GM18505 (cell line): ENCODE data around the gene OLAH.
"Not testable (repeated sequence)": the region's sequence is repeated elsewhere in the genome, so short reads cannot be mapped to it uniquely, and the experiment has no call there.

Experiments used
- ATAC-seq: cut with Tn5 transposase; IDR thresholded peaks from one replicate; pipeline ENCODE4 v1.9.1; 2021; ENCODE audit not compliant: unreplicated experiment
- POLR2A ChIP-seq: IDR thresholded peaks from 4 replicates; pipeline ENCODE4 v1.6.1; 2011; ENCODE audit warnings: borderline replicate concordance; ENCODE audit not compliant: insufficient read depth, insufficient read length; ENCODE audit errors: extremely low read depth

OLAH gene

DNA sequence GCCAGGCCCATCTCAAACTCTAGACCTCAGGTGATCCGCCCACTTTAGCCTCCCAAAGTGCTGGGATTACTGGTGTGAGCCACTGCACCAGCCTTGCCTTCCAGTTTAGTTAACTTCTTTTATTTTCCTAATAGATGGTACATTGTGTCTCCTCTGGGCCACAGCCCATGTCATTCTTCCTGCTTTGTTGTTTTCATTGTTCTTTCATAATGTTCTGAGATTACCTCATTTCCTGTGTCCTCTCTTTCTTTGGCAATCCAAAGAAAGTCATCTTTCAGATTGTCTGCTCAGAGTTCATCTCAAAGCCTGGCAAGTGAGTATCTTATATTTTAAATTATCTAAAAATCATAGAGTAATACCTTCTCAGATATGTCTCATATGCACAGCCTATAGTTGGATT lies at the start of gene OLAH:
Gene OLAH (plus strand): TSS at position 270 of the 400 bp plus-strand sequence. CDS start 3,346 bp downstream, outside the sequence.
- no peak for TF ChIP-seq POLR2A
- no peak for ATAC-seq

DNA sequence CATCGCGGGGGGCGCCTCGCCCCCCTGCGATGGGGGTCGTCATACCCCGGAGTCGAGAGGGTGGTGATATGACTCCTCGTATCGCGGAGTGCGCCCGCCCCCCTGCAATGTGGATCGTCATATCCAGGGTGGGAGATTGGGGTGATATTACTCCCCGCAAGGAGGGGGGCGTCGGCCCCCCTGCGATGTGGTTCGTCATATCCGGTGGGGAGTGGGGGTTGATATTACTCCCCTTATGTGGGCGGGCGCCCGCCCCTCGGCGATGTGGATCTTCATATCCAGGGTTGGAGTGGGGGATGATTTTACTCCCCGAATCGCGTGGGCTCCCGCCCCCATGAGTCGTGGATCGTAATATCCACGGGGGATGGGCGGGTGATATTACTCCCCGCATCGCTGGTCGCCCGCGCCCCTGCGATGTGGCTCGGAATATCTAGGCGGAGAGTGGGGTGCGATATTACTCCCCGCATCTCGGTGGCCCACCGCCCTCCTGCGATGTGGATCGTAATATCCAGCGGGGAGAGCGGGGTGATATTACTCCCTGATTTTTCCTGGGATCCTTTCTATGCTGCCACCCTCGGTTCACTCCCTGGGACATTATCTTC lies 47.7 kb upstream of the OLAH start:
- no peak for TF ChIP-seq POLR2A
- no peak for ATAC-seq

DNA sequence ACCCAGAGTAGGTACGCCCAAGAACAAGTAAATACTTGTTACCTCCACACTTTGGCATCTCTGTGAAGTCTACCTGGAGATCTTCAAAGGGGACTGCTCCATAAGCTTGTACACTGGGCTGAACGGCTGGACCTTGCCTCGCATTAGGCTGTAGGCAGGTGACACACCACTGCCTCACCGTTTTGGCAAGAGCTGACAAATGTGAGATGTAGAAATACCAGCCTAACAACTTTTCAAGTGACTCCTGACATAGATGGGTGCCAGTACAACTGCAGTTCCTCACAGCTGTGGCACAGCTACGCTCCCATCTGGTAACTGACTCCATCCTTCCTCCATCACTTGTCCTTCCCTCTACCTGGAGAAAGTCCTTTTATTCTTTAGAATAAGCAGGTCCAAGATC lies 30.2 kb upstream of the OLAH start:
- ATAC-seq, result not testable (repeated sequence)

- no peak for ATAC-seq
- no peak for TF ChIP-seq POLR2A
Measured at GRCh38 chr10:15015451-15015850, 28.3 kb upstream of the OLAH start.

- ATAC-seq, result not testable (repeated sequence)
Measured at GRCh38 chr10:15020966-15021365, 22.8 kb upstream of the OLAH start.

DNA sequence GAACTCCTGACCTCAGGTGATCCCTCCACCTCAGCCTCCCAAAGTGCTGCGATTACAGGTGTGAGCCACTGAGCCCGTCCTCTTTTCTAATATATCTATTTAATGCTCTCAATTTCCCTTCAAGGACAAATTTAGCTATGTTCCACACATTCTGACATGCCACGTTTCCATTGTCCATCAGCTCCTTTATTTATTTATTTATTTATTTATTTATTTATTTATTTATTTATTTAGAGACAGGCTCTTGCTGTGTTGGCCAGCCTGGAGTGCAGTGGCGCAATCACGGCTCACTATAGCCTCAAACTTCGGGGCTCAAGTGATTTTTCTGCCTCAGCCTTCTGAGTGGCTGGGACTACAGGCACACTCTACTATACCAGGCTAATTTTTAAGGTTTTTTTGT lies 20.7 kb upstream of the OLAH start:
- not testable (repeated sequence) for ATAC-seq

- not testable (repeated sequence) for ATAC-seq
Measured at GRCh38 chr10:15024017-15025004, 19.4 kb upstream of the OLAH start.

DNA sequence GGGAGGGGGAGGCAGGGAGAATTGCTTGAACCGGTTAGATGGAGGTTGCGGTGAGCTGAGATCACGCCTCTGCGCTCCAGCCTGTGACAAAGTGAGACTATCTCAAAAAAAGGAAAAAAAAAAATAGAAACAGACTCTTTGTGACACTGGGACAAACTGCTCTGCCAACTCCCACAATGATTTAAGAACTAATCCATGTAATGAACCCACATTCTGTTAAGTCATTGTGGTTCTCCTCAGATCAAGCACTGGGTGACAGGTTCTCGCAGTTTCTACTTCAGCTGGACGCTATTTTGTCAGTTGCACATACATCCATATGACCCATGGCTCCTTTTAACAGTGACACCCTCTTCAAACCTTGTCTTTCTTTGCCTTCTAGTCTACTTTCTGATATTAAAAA lies 18.7 kb upstream of the OLAH start:
- not testable (repeated sequence) for ATAC-seq

DNA sequence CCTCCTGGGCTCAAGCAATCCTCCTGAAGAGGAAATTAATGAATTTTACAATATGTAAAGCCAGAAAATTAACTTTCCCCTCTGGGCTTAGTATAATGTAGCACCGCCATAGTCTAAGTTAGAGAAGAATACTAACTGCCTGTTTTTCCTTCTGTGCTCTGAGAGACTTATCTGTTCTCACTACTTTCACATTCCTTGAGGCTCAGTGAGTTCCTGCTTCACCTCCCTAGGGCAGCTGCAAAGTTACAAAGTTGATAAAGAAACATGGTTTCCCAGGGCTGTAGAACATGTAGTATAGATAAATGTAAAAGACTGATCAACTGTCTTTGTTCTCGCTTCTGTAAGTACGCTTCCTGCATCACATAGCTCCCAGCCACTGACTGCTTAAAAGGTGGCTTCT lies 16.0 kb upstream of the OLAH start:
- no peak for TF ChIP-seq POLR2A
- no peak for ATAC-seq

DNA sequence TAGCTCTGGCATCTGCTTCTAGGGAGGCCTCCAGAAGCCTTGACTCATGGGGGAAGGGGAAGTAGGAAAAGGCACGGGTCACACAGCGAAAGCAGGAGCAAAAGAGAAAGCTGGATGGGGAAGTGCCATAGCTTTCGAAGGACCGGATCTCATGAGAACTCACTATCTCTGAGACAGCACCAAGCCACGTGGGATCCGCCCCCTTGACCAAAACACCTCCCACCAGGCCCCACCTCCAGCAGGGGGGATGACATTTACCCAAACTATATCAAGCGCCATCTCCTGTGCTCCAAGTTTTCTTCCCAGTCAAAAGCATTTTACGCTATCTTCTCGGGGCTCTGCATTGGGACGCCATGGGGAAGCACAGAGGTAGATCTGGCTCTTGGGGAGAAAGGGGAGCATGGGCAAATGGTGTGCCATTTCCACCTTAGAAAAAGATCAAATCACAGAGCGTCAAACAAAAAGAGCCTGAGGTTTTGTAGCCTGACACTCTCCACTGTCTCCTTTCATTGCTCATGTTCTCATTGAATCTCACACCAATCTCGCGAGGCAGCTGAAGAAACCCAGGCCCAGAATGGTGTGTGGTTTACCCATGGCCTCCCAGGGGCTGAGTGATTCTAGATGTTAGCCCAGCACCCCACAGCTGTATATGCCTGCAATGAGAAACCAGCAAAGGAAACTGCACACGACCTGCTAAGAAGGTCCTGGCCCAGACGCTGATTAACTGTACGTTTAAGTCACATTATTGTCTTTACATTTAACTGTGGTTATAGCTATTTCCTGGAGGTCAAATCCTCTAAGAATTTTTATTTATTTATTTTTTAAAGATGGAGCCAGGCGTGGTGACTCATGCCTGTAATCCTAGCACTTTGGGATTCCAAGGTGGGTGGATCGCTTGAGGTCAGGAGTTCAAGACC lies 8.1 kb upstream of the OLAH start:
- no peak for ATAC-seq
- no peak for TF ChIP-seq POLR2A

- ATAC-seq, result no peak
- TF ChIP-seq POLR2A, result no peak
Measured at GRCh38 chr10:15037691-15038090, 6.1 kb upstream of the OLAH start.

DNA sequence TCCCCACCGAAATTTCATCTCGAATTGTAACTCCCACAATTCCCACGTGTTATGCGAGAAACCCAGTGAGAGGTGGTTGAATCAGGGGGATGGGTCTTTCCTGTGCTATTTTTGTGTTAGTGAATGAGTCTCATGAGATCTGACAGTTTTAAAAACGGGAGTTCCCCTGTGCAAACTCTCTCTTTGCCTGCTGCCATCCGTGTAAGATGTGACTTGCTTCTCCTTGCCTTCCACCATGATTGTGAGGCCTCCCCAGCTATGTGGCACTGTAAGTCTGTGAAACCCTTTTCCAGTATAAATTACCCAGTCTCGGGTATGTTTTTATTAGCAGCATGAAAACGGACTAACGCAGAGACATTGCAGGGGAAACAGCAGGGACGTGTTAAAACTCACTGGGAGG lies 5.3 kb upstream of the OLAH start:
- TF ChIP-seq POLR2A, result no peak
- no peak for ATAC-seq

GRCh38 chr10:15045380-15045779 lies 1.6 kb downstream of the OLAH start:
- ATAC-seq, result no peak
- TF ChIP-seq POLR2A, result no peak

GRCh38 chr10:15046626-15047025 lies 2.9 kb downstream of the OLAH start:
- no peak for ATAC-seq
- no peak for TF ChIP-seq POLR2A
